NCI-H2196 treated with DMSO at 0.1 percent for 48 hours (cell line): Measurements from ENCODE around the gene PER2.
A peak's percentile ranks its signal among the peaks of the same experiment; 100 is the strongest.

Experiments used
- DNase-seq: peaks from one replicate; lab custom pipeline; 2025; ENCODE audit not compliant: unreplicated experiment; lab: John Stamatoyannopoulos, UW

Gene PER2

GRCh38 chr2:238231809-238232208 is 56.6 kb downstream of the PER2 start:
- DNase-seq: no peak

GRCh38 chr2:238231251-238231793 is 57.1 kb downstream of the PER2 start:
- DNase-seq: no peak

- no peak for DNase-seq
Observed at GRCh38 chr2:238230699-238231098, 57.7 kb downstream of the PER2 start.

GRCh38 chr2:238228700-238229099 is 59.7 kb downstream of the PER2 start:
- DNase-seq: no peak

- DNase-seq: no peak
Observed at GRCh38 chr2:238227587-238228032, 60.8 kb downstream of the PER2 start.

- no peak for DNase-seq
Observed at GRCh38 chr2:238226698-238227586, 61.5 kb downstream of the PER2 start.

GRCh38 chr2:238225911-238226697 is 62.3 kb downstream of the PER2 start:
- no peak for DNase-seq

- DNase-seq: no peak
Observed at GRCh38 chr2:238225121-238225520, 63.3 kb downstream of the PER2 start.

GRCh38 chr2:238224356-238225035 is 63.9 kb downstream of the PER2 start:
- DNase-seq: no peak

GRCh38 chr2:238220892-238221521 is 67.4 kb downstream of the PER2 start:
- no peak for DNase-seq

- DNase-seq: no peak
Observed at GRCh38 chr2:238220274-238220891, 68.0 kb downstream of the PER2 start.

- peak; percentile 74 for DNase-seq
Observed at GRCh38 chr2:238216651-238217184, 71.7 kb downstream of the PER2 start.

- DNase-seq: no peak
Observed at GRCh38 chr2:238207006-238207405, 81.4 kb downstream of the PER2 start.

- DNase-seq: no peak
Observed at GRCh38 chr2:238203973-238204683, 84.3 kb downstream of the PER2 start.

GRCh38 chr2:238203094-238203972 is 85.1 kb downstream of the PER2 start, which contains the start of gene ILKAP:
Gene ILKAP (minus strand): TSS chr2:238203695. CDS start chr2:238203553, 142 bp downstream.
- DNase-seq: peak; percentile 78

GRCh38 chr2:238202326-238203093 is 85.9 kb downstream of the PER2 start:
- DNase-seq: no peak
